Upper lobe of left lung (tissue), 6 donors: ENCODE results near the gene WDFY3. TPM values are rescaled to one million over a fixed set of nuclear protein-coding genes. Genes with fewer than 3 reads are reported as not detected.
A peak's percentile ranks its signal among the peaks of the same experiment; 100 is the strongest.

Source experiments
- ATAC-seq, 2 donors: fragments of 200-7000 bp; cut with Tn5 transposase; one replicate each; pipeline ENCODE4 v1.9.1; 2022; ENCODE audit warnings: mild to moderate bottlenecking in 2 of 2, moderate library complexity in 2 of 2; ENCODE audit not compliant: low FRiP score in 2 of 2
- DNase-seq, 2 donors: peaks; one replicate each; pipeline ENCODE4 v3.0.0-alpha.2; 2019 to 2020
- H3K27ac ChIP-seq, 4 donors: fragments of 200-600 bp; sonication (generic); one replicate each; pipeline ENCODE4 v1.5.1; 2016 to 2019
- H3K27me3 ChIP-seq, 4 donors: fragments of 200-600 bp; sonication (generic); one replicate each; pipeline ENCODE4 v1.5.1; 2017 to 2019
- H3K36me3 ChIP-seq, 4 donors: fragments of 200-600 bp; sonication (generic); one replicate each; pipeline ENCODE4 v1.5.1; 2016 to 2019
- H3K4me1 ChIP-seq, 4 donors: fragments of 200-600 bp; sonication (generic); one replicate each; pipeline ENCODE4 v1.5.1; 2018 to 2019
- H3K4me3 ChIP-seq, 4 donors: fragments of 200-600 bp; sonication (generic); one replicate each; pipeline ENCODE4 v1.5.1; 2017 to 2019; ENCODE audit warnings: mild to moderate bottlenecking in 2 of 4, moderate library complexity in 1 of 4
- H3K9me3 ChIP-seq, 4 donors: fragments of 200-600 bp; sonication (generic); one replicate each; pipeline ENCODE4 v1.5.1; 2018 to 2019
- CTCF ChIP-seq, 6 experiments: fragments of 450-650 bp in 4 of 6; fragments of 200-600 bp in 2 of 6; sonication (generic) in 2 of 6; IDR thresholded peaks; one replicate each; pipeline ENCODE4 v1.5.1; 2016 to 2019; ENCODE audit warnings: antibody characterized with exemption in 6 of 6
- EP300 ChIP-seq, 4 donors: sonication (generic); formaldehyde crosslinking; IDR thresholded peaks; one replicate each; pipeline ENCODE4 v1.5.1; 2017; ENCODE audit warnings: antibody characterized with exemption in 4 of 4, control low read depth in 2 of 4
- POLR2A ChIP-seq, 4 donors: fragments of 450-650 bp; IDR thresholded peaks; one replicate each; pipeline ENCODE4 v1.5.1; 2016 to 2017; ENCODE audit warnings: antibody characterized with exemption in 4 of 4, mild to moderate bottlenecking in 2 of 4
- POLR2AphosphoS5 ChIP-seq, 2 donors: sonication (generic); formaldehyde crosslinking; IDR thresholded peaks; one replicate each; pipeline ENCODE4 v1.5.1; 2017; ENCODE audit warnings: antibody characterized with exemption in 2 of 2
- WGBS, 2 donors: methylation state at CpG; one replicate each; pipeline ENCODE4 v1.1.5; 2017 to 2018; 5-methylcytosine and 5-hydroxymethylcytosine counted together
- total RNA-seq, 6 donors: library from RNA; depleted of rRNA in 4 of 6; stranded (reverse); fragments of >200 nt in 4 of 6; gene quantifications; one replicate each; pipeline versions ENCODE4 v1.1.0 to v1.2.1, GENCODE V29; 2016 to 2021
- donor health status: DM: no; HTN: no; CAD: no; lungs with moderate emphysema.
- donor health status: DM: no; HTN: yes; CAD: no; lungs with severe emphysema.

The WDFY3 gene
- total RNA-seq, 6 donors from 2014 or later = 52.0 to 159 (median 103) TPM

- peak overlapping the region in 2 of 4 donors; percentile 32 to 40 for H3K27ac ChIP-seq
- peak; percentile 66 for DNase-seq
- no peak overlapping the region for H3K4me3 ChIP-seq
- H3K4me1 ChIP-seq = peaks cover 0 to 14% (median 6%) of the 10 kb centered on the region in 4 donors
- no peak for TF ChIP-seq CTCF (IDR thresholded peaks at IDR 0.05)
- TF ChIP-seq EP300 (IDR thresholded peaks at IDR 0.05) = peak in 1 of 4 donors; percentile 43
- TF ChIP-seq POLR2A (IDR thresholded peaks at IDR 0.05) = no peak
- H3K27me3 ChIP-seq = no peaks in the 10 kb centered on the region
- H3K9me3 ChIP-seq = no peaks in the 10 kb centered on the region
- 70 to 87% methylated on average over 10 of the region's 10 CpGs for WGBS, 2 donors
- peaks cover 0 to 10% (median 0%) of the 10 kb centered on the region in 4 donors for H3K36me3 ChIP-seq
- ATAC-seq = peak; percentile 39 to 79
Measured at GRCh38 chr4:84894621-84895020, 71.9 kb downstream of the WDFY3 start.

- H3K4me3 ChIP-seq = no peak overlapping the region
- H3K27me3 ChIP-seq = no peaks in the 10 kb centered on the region
- DNase-seq (no peak), ATAC-seq (no peak)
- peaks cover 0 to 14% (median 6%) of the 10 kb centered on the region in 4 donors for H3K4me1 ChIP-seq
- H3K36me3 ChIP-seq = peaks cover 0 to 10% (median 0%) of the 10 kb centered on the region in 4 donors
- 93 to 96% methylated on average over 1 of the region's 1 CpG for WGBS, 2 donors
- no peak overlapping the region for H3K27ac ChIP-seq
- no peaks in the 10 kb centered on the region for H3K9me3 ChIP-seq
- no peak for TF ChIP-seq POLR2A (IDR thresholded peaks at IDR 0.05)
- TF ChIP-seq POLR2AphosphoS5 (IDR thresholded peaks at IDR 0.05) = no peak
- no peak for TF ChIP-seq EP300 (IDR thresholded peaks at IDR 0.05)
- TF ChIP-seq CTCF (IDR thresholded peaks at IDR 0.05) = no peak
Measured at GRCh38 chr4:84892950-84893349, 73.5 kb downstream of the WDFY3 start.

GRCh38 chr4:84887824-84888223 is 78.7 kb downstream of the WDFY3 start:
- WGBS, 2 donors = 88 to 92% methylated on average over 2 of the region's 2 CpGs
- Histone ChIP-seq H3K27ac (peak overlapping the region in 1 of 4 donors; percentile 44), H3K4me3 (no peak overlapping the region), H3K4me1 (peaks cover 4 to 10% (median 6%) of the 10 kb centered on the region in 4 donors), H3K9me3 (no peaks in the 10 kb centered on the region), H3K36me3 (no peaks in the 10 kb centered on the region), H3K27me3 (no peaks in the 10 kb centered on the region)
- DNase-seq (no peak), ATAC-seq (peak in 1 of 2 donors; percentile 68)
- TF ChIP-seq POLR2A (IDR thresholded peaks at IDR 0.05) (no peak), CTCF (IDR thresholded peaks at IDR 0.05) (no peak), POLR2AphosphoS5 (IDR thresholded peaks at IDR 0.05) (no peak), EP300 (IDR thresholded peaks at IDR 0.05) (peak in 1 of 4 donors; percentile 21)

- no peaks in the 10 kb centered on the region for H3K9me3 ChIP-seq
- no peak for TF ChIP-seq POLR2A (IDR thresholded peaks at IDR 0.05)
- TF ChIP-seq CTCF (IDR thresholded peaks at IDR 0.05) = no peak
- TF ChIP-seq POLR2AphosphoS5 (IDR thresholded peaks at IDR 0.05) = no peak
- no peak for TF ChIP-seq EP300 (IDR thresholded peaks at IDR 0.05)
- 79 to 81% methylated on average over 4 of the region's 4 CpGs for whole genome bisulfite sequencing, 2 donors
- no peaks in the 10 kb centered on the region for H3K27me3 ChIP-seq
- H3K27ac ChIP-seq = no peak overlapping the region
- H3K36me3 ChIP-seq = peaks cover 0 to 7% (median 0%) of the 10 kb centered on the region in 4 donors
- peaks cover 0 to 5% (median 0%) of the 10 kb centered on the region in 4 donors for H3K4me1 ChIP-seq
- DNase-seq (no peak), ATAC-seq (no peak)
- no peak overlapping the region for H3K4me3 ChIP-seq
Measured at GRCh38 chr4:84879651-84880200, 86.8 kb downstream of the WDFY3 start.

GRCh38 chr4:84878546-84878945 is 87.9 kb downstream of the WDFY3 start:
- peaks cover 0 to 5% (median 0%) of the 10 kb centered on the region in 4 donors for H3K4me1 ChIP-seq
- 60 to 72% methylated on average over 3 of the region's 3 CpGs for WGBS, 2 donors

More at GRCh38 chr4:84878546-84878945, 87.9 kb downstream of the WDFY3 start:
- Histone ChIP-seq H3K27me3 (no peaks in the 10 kb centered on the region), H3K36me3 (peaks cover 0 to 7% (median 0%) of the 10 kb centered on the region in 4 donors), H3K27ac (no peak overlapping the region), H3K4me3 (no peak overlapping the region), H3K9me3 (no peaks in the 10 kb centered on the region)
- DNase-seq = no peak
- ATAC-seq = no peak
- TF ChIP-seq POLR2A (IDR thresholded peaks at IDR 0.05) (no peak), EP300 (IDR thresholded peaks at IDR 0.05) (no peak), POLR2AphosphoS5 (IDR thresholded peaks at IDR 0.05) (no peak), CTCF (IDR thresholded peaks at IDR 0.05) (no peak)
